CD14-positive monocyte (primary cell): ENCODE measurements around the gene GRM8. TPM values are rescaled to one million over a fixed set of nuclear protein-coding genes. Genes with fewer than 3 reads are reported as not detected.

Experiments used
- DNase-seq, 3 donors: peaks; one replicate each; pipeline ENCODE4 v3.0.0-alpha.2; 2011 to 2022
- H2AFZ ChIP-seq: 2 replicates; pipeline ENCODE4 v1.6.0; 2012; ENCODE audit warnings: mild to moderate bottlenecking, low read depth, low read length, inconsistent platforms; ENCODE audit not compliant: insufficient read depth, poor library complexity, severe bottlenecking
- H3K27ac ChIP-seq, 2 donors: 1 replicate in 1 of 2; 2 replicates in 1 of 2; pipeline ENCODE4 v1.5.1; 2012 to 2013; ENCODE audit warnings: low read length in 2 of 2, control low read depth in 1 of 2, inconsistent platforms in 1 of 2, low read depth in 1 of 2, mild to moderate bottlenecking in 1 of 2
- H3K27me3 ChIP-seq, 2 donors: one replicate each; pipeline versions ENCODE4 v1.6.0 to v1.6.1; 2011 to 2013; ENCODE audit warnings: low read length in 2 of 2; ENCODE audit not compliant: control insufficient read depth in 2 of 2, insufficient read depth in 2 of 2
- H3K36me3 ChIP-seq, 2 donors: replicated peaks in 1 of 2; 1 replicate in 1 of 2; 2 replicates in 1 of 2; pipeline versions ENCODE4 v1.5.1 to v1.6.1; 2012 to 2013; ENCODE audit warnings: low read length in 2 of 2, control low read depth in 1 of 2, inconsistent platforms in 1 of 2, mild to moderate bottlenecking in 1 of 2; ENCODE audit not compliant: insufficient read depth in 2 of 2, control insufficient read depth in 1 of 2
- H3K4me1 ChIP-seq, 2 donors: 1 replicate in 1 of 2; 2 replicates in 1 of 2; pipeline versions ENCODE4 v1.5.1 to v1.6.1; 2012 to 2013; ENCODE audit warnings: low read length in 2 of 2, control low read depth in 1 of 2, inconsistent platforms in 1 of 2, mild to moderate bottlenecking in 1 of 2, moderate library complexity in 1 of 2; ENCODE audit not compliant: insufficient read depth in 2 of 2, control insufficient read depth in 1 of 2
- H3K4me2 ChIP-seq: replicated peaks from 2 replicates; pipeline ENCODE3; 2012; ENCODE audit warnings: low read length, moderate library complexity, mild to moderate bottlenecking; ENCODE audit not compliant: poor library complexity, severe bottlenecking; ENCODE audit errors: extremely low read depth
- H3K4me3 ChIP-seq, 3 experiments: fragments of 200-600 bp in 1 of 3; sonication (generic) in 1 of 3; replicated peaks in 1 of 3; 1 replicate in 2 of 3; 2 replicates in 1 of 3; pipeline ENCODE4 v1.5.1; 2011 to 2013; ENCODE audit warnings: low read length in 3 of 3, mild to moderate bottlenecking in 3 of 3, control low read depth in 2 of 3, low read depth in 2 of 3, inconsistent platforms in 1 of 3, moderate library complexity in 1 of 3
- H3K79me2 ChIP-seq: 2 replicates; pipeline ENCODE4 v1.6.0; 2012; ENCODE audit warnings: mild to moderate bottlenecking, control low read depth, inconsistent platforms, low read length, moderate library complexity; ENCODE audit not compliant: insufficient read depth
- H3K9ac ChIP-seq: 2 replicates; pipeline ENCODE4 v1.6.0; 2017; ENCODE audit warnings: low read length, mild to moderate bottlenecking; ENCODE audit not compliant: insufficient read depth, poor library complexity, severe bottlenecking
- H3K9me3 ChIP-seq, 2 donors: replicated peaks in 1 of 2; 1 replicate in 1 of 2; 2 replicates in 1 of 2; pipeline versions ENCODE4 v1.5.1 to v1.6.1; 2012 to 2013; ENCODE audit warnings: low read length in 2 of 2, control low read depth in 1 of 2; ENCODE audit not compliant: control insufficient read depth in 1 of 2, insufficient read depth in 1 of 2
- H4K20me1 ChIP-seq: 2 replicates; pipeline ENCODE4 v1.6.0; 2012; ENCODE audit warnings: mild to moderate bottlenecking, low read length, control low read depth, moderate library complexity; ENCODE audit not compliant: insufficient read depth
- H3K27ac Mint-ChIP-seq, 7 donors: one replicate each; pipeline ENCODE4 v1.8.0; 2020; ENCODE audit warnings: mild to moderate bottlenecking in 7 of 7, mixed read lengths in 7 of 7, moderate library complexity in 6 of 7, inconsistent platforms in 2 of 7
- H3K27me3 Mint-ChIP-seq, 3 donors: one replicate each; pipeline ENCODE4 v1.8.0; 2021 to 2022; ENCODE audit warnings: low read depth in 3 of 3, mild to moderate bottlenecking in 3 of 3, mixed read lengths in 3 of 3, moderate library complexity in 3 of 3, inconsistent platforms in 1 of 3
- H3K36me3 Mint-ChIP-seq, 2 donors: one replicate each; pipeline ENCODE4 v1.8.0; 2020; ENCODE audit warnings: mixed read lengths in 2 of 2, inconsistent platforms in 1 of 2, mild to moderate bottlenecking in 1 of 2
- H3K4me1 Mint-ChIP-seq: one replicate; pipeline ENCODE4 v1.8.0; 2020; ENCODE audit warnings: mild to moderate bottlenecking, mixed read lengths
- H3K4me3 Mint-ChIP-seq, 2 donors: one replicate each; pipeline ENCODE4 v1.8.0; 2020; ENCODE audit warnings: mild to moderate bottlenecking in 2 of 2, mixed read lengths in 2 of 2, moderate library complexity in 1 of 2
- H3K9me3 Mint-ChIP-seq, 7 donors: one replicate each; pipeline ENCODE4 v1.8.0; 2020 to 2022; ENCODE audit warnings: mixed read lengths in 7 of 7, mild to moderate bottlenecking in 6 of 7, moderate library complexity in 6 of 7, inconsistent platforms in 2 of 7
- WGBS: methylation state at CpG from one replicate; pipeline ENCODE4 v1.1.5; 2013; ENCODE audit warnings: missing lambda C conversion rate; ENCODE audit not compliant: insufficient coverage; 5-methylcytosine and 5-hydroxymethylcytosine counted together
- intact Hi-C, 2 donors: fragments of 100-400 bp; cut with micrococcal nuclease; formaldehyde crosslinking; loops; one replicate each; pipeline versions ENCODE4 v1.15.0 to v1.15.1; 2023
- polyA plus RNA-seq, 3 donors: library from polyadenylated mRNA; depleted of rRNA in 1 of 3; unstranded in 2 of 3; stranded (reverse) in 1 of 3; fragments of 300-500 nt in 2 of 3; fragments of >200 nt in 1 of 3; fragmentation: Illumina TruSeq in 2 of 3; gene quantifications; 1 replicate in 2 of 3; 2 replicates in 1 of 3; pipeline ENCODE4 v1.2.3, GENCODE V29; 2012 to 2021
- TF ChIP-seq, protein P1 (sequence below): fragments of 200-600 bp; IDR thresholded peaks from one replicate; pipeline ENCODE4 v1.8.0; 2022; ENCODE audit warnings: antibody characterized with exemption, mild to moderate bottlenecking

Gene GRM8
- polyA plus RNA-seq, 3 donors, result not detected

GRCh38 chr7:126605553-126605952 is 647.2 kb downstream of the GRM8 start:
- DNase-seq, result no peak
- no CpG with 5 or more reads among the region's 2 CpGs for WGBS
- Histone ChIP-seq H3K36me3 (no peaks in the 10 kb centered on the region), H3K9ac (no peak overlapping the region), H3K4me1 (no peaks in the 10 kb centered on the region), H3K4me3 (no peak overlapping the region), H3K79me2 (no peaks in the 10 kb centered on the region), H3K27me3 (no peaks in the 10 kb centered on the region), H3K4me2 (no peak overlapping the region), H3K27ac (no peak overlapping the region), H2AFZ (no peak overlapping the region), H3K9me3 (no peaks in the 10 kb centered on the region), H4K20me1 (no peaks in the 10 kb centered on the region)
- Mint-ChIP-seq H3K4me1 (no peaks in the 10 kb centered on the region), H3K27ac (no peak overlapping the region), H3K4me3 (no peak overlapping the region), H3K9me3 (no peaks in the 10 kb centered on the region), H3K27me3 (peaks cover 0 to 3% (median 2%) of the 10 kb centered on the region in 3 donors), H3K36me3 (no peaks in the 10 kb centered on the region)
- intact Hi-C loops, result no loop called here
- TF ChIP-seq, protein P1, sequence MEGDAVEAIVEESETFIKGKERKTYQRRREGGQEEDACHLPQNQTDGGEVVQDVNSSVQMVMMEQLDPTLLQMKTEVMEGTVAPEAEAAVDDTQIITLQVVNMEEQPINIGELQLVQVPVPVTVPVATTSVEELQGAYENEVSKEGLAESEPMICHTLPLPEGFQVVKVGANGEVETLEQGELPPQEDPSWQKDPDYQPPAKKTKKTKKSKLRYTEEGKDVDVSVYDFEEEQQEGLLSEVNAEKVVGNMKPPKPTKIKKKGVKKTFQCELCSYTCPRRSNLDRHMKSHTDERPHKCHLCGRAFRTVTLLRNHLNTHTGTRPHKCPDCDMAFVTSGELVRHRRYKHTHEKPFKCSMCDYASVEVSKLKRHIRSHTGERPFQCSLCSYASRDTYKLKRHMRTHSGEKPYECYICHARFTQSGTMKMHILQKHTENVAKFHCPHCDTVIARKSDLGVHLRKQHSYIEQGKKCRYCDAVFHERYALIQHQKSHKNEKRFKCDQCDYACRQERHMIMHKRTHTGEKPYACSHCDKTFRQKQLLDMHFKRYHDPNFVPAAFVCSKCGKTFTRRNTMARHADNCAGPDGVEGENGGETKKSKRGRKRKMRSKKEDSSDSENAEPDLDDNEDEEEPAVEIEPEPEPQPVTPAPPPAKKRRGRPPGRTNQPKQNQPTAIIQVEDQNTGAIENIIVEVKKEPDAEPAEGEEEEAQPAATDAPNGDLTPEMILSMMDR, result no peak

DNA sequence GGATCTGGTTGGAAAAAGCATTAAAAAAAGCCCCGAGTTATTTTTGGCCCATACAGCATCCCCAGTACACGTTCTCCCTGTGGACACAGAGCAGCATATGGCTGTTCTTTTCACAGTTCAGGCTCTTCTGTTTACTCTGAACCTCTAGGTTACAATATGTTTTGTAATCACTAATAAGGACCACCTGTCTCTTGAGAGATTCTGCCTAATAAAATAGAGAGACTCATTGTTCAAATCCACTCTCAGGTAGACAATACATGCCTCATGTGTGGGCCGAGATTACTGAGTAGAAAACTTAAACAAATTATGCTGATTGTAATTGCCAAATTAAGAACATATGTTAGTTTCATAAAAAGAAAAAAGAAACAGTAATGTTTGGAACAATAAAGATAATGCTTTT is 647.7 kb downstream of the GRM8 start:
- no peaks in the 10 kb centered on the region for H3K36me3 Mint-ChIP-seq
- no peak overlapping the region for H3K4me3 ChIP-seq
- H4K20me1 ChIP-seq, result no peaks in the 10 kb centered on the region
- H3K27me3 ChIP-seq, result no peaks in the 10 kb centered on the region
- no peaks in the 10 kb centered on the region for H3K9me3 Mint-ChIP-seq
- no peak overlapping the region for H3K27ac ChIP-seq
- no peaks in the 10 kb centered on the region for H3K36me3 ChIP-seq
- intact Hi-C loops, result no loop called here
- WGBS, result no CpG with 5 or more reads among the region's 3 CpGs
- no peak overlapping the region for H2AFZ ChIP-seq
- H3K4me2 ChIP-seq, result no peak overlapping the region
- no peak for DNase-seq
- H3K79me2 ChIP-seq, result no peaks in the 10 kb centered on the region
- no peaks in the 10 kb centered on the region for H3K4me1 ChIP-seq
- no peak overlapping the region for H3K4me3 Mint-ChIP-seq
- H3K4me1 Mint-ChIP-seq, result no peaks in the 10 kb centered on the region
- H3K27me3 Mint-ChIP-seq, result peaks cover 0 to 3% (median 2%) of the 10 kb centered on the region in 3 donors
- TF ChIP-seq, protein P1, result no peak
- H3K9me3 ChIP-seq, result no peaks in the 10 kb centered on the region
- no peak overlapping the region for H3K9ac ChIP-seq
- no peak overlapping the region for H3K27ac Mint-ChIP-seq
